Measurements from ENCODE around the gene NUP205. TPM values are rescaled to one million over a fixed set of nuclear protein-coding genes. Genes with fewer than 3 reads are reported as not detected.

The NUP205 gene
- total RNA-seq, 2 experiments from 2014 or later, result 50.6 to 54.7 TPM

GRCh38 chr7:135518748-135519147 lies 39.0 kb upstream of the NUP205 start:
- DNase-seq, result no peak
- ChIA-PET POLR2A (no interaction called here), CTCF (no interaction called here)
- H3K36me3 ChIP-seq (ENCODE audit: insufficient read depth, low read length), result no peaks in the 10 kb centered on the region
- no peaks in the 10 kb centered on the region for H3K4me1 ChIP-seq (ENCODE audit: insufficient read depth, low read length)
- Mint-ChIP-seq H3K36me3 (ENCODE audit: low read depth) (no peaks in the 10 kb centered on the region), H3K4me1 (ENCODE audit: low read depth) (no peaks in the 10 kb centered on the region), H3K9me3 (no peaks in the 10 kb centered on the region), H3K4me3 (no peak overlapping the region), H3K27ac (no peak overlapping the region), H3K27me3 (no peaks in the 10 kb centered on the region)
- intact Hi-C loops (cut with DNase I, micrococcal nuclease), result no loop called here
- H3K9me3 ChIP-seq (ENCODE audit: control insufficient read depth in 1 of 2, insufficient read depth in 1 of 2, low read length in 2 of 2), result no peaks in the 10 kb centered on the region
- no peak overlapping the region for H3K4me3 ChIP-seq (ENCODE audit: low read length)
- H3K27me3 ChIP-seq (ENCODE audit: control insufficient read depth in 1 of 2, insufficient read depth in 2 of 2, low read length in 2 of 2), result no peaks in the 10 kb centered on the region
- no peak for TF ChIP-seq CTCF (IDR thresholded peaks at IDR 0.05)
- ATAC-seq (ENCODE audit: poor library complexity), result no peak
- H3K27ac ChIP-seq (ENCODE audit: low read depth in 1 of 2, low read length in 2 of 2), result no peak overlapping the region

- Histone ChIP-seq H3K36me3 (ENCODE audit: insufficient read depth, low read length) (no peaks in the 10 kb centered on the region), H3K27me3 (ENCODE audit: control insufficient read depth in 1 of 2, insufficient read depth in 2 of 2, low read length in 2 of 2) (no peaks in the 10 kb centered on the region), H3K9me3 (ENCODE audit: control insufficient read depth in 1 of 2, insufficient read depth in 1 of 2, low read length in 2 of 2) (no peaks in the 10 kb centered on the region), H3K4me3 (ENCODE audit: low read length) (no peak overlapping the region), H3K4me1 (ENCODE audit: insufficient read depth, low read length) (no peaks in the 10 kb centered on the region), H3K27ac (ENCODE audit: low read depth in 1 of 2, low read length in 2 of 2) (no peak overlapping the region)
- ATAC-seq (ENCODE audit: poor library complexity) (no peak), DNase-seq (no peak)
- Mint-ChIP-seq H3K27me3 (no peaks in the 10 kb centered on the region), H3K27ac (no peak overlapping the region), H3K4me3 (no peak overlapping the region), H3K36me3 (ENCODE audit: low read depth) (no peaks in the 10 kb centered on the region), H3K4me1 (ENCODE audit: low read depth) (no peaks in the 10 kb centered on the region), H3K9me3 (no peaks in the 10 kb centered on the region)
- POLR2A ChIA-PET, result no interaction called here
- CTCF ChIA-PET, result interaction anchor here (2.3 kb wide), 1 partner anchor 238 kb away, joined by 5 read pairs; no protein-coding TSS in a partner anchor
- intact Hi-C loops (cut with DNase I, micrococcal nuclease), result no loop called here
- TF ChIP-seq CTCF (IDR thresholded peaks at IDR 0.05), result no peak
These were observed 38.5 kb upstream of the NUP205 start for GRCh38 chr7:135519233-135519688.

- CTCF ChIA-PET, result interaction anchor here (2.3 kb wide), 1 partner anchor 239 kb away, joined by 5 read pairs; no protein-coding TSS in a partner anchor
- POLR2A ChIA-PET, result no interaction called here
These were observed 37.8 kb upstream of the NUP205 start for GRCh38 chr7:135519871-135520270.

More at GRCh38 chr7:135519871-135520270, 37.8 kb upstream of the NUP205 start:
- no peak for ATAC-seq (ENCODE audit: poor library complexity)
- H3K9me3 ChIP-seq (ENCODE audit: control insufficient read depth in 1 of 2, insufficient read depth in 1 of 2, low read length in 2 of 2), result no peaks in the 10 kb centered on the region
- Mint-ChIP-seq H3K27me3 (no peaks in the 10 kb centered on the region), H3K27ac (no peak overlapping the region), H3K36me3 (ENCODE audit: low read depth) (no peaks in the 10 kb centered on the region), H3K4me3 (no peak overlapping the region), H3K9me3 (no peaks in the 10 kb centered on the region), H3K4me1 (ENCODE audit: low read depth) (no peaks in the 10 kb centered on the region)
- intact Hi-C loops (cut with DNase I, micrococcal nuclease), result no loop called here
- no peak overlapping the region for H3K4me3 ChIP-seq (ENCODE audit: low read length)
- no peaks in the 10 kb centered on the region for H3K4me1 ChIP-seq (ENCODE audit: insufficient read depth, low read length)
- DNase-seq, result no peak
- H3K36me3 ChIP-seq (ENCODE audit: insufficient read depth, low read length), result no peaks in the 10 kb centered on the region
- H3K27me3 ChIP-seq (ENCODE audit: control insufficient read depth in 1 of 2, insufficient read depth in 2 of 2, low read length in 2 of 2), result no peaks in the 10 kb centered on the region
- TF ChIP-seq CTCF (IDR thresholded peaks at IDR 0.05), result no peak
- no peak overlapping the region for H3K27ac ChIP-seq (ENCODE audit: low read depth in 1 of 2, low read length in 2 of 2)
